WTC11 (cell line): ENCODE results near the gene IL20RA. TPM values are rescaled to one million over a fixed set of nuclear protein-coding genes. Genes with fewer than 3 reads are reported as not detected.
A peak's percentile ranks its signal among the peaks of the same experiment; 100 is the strongest.
"Not testable (repeated sequence)": the region's sequence is repeated elsewhere in the genome, so short reads cannot be mapped to it uniquely, and the experiment has no call there.

ENCODE experiments used
- ATAC-seq: fragments of 200-7000 bp; cut with Tn5 transposase; 2 replicates; pipeline ENCODE4 v1.10.0; 2021; ENCODE audit warnings: mild to moderate bottlenecking, moderate library complexity
- CTCF ChIA-PET: fragments of 300-600 bp; sonication (Branson Sonifier 250); formaldehyde crosslinking; loops from one replicate; lab custom pipeline; 2021; ENCODE audit warnings: antibody characterized with exemption; lab: Charles Lee
- POLR2A ChIA-PET: fragments of 350-600 bp; sonication (Branson Sonifier 250); formaldehyde crosslinking; loops from one replicate; lab custom pipeline; 2021; ENCODE audit warnings: antibody characterized with exemption; lab: Charles Lee
- DNase-seq: peaks from one replicate; pipeline ENCODE4 v3.0.0; 2021; ENCODE audit warnings: low spot score
- H3K27ac Mint-ChIP-seq: 2 replicates; pipeline ENCODE4 v1.8.0; 2021; ENCODE audit warnings: mixed read lengths
- H3K27me3 Mint-ChIP-seq: 2 replicates; pipeline ENCODE4 v1.8.0; 2021; ENCODE audit warnings: low read depth, mild to moderate bottlenecking, moderate library complexity, mixed read lengths
- H3K36me3 Mint-ChIP-seq: 2 replicates; pipeline ENCODE4 v1.8.0; 2021; ENCODE audit warnings: mixed read lengths
- H3K4me1 Mint-ChIP-seq: 2 replicates; pipeline ENCODE4 v1.8.0; 2022; ENCODE audit warnings: mixed read lengths
- H3K4me3 Mint-ChIP-seq: 2 replicates; pipeline ENCODE4 v1.8.0; 2021; ENCODE audit warnings: mild to moderate bottlenecking, moderate library complexity, mixed read lengths
- H3K9me3 Mint-ChIP-seq: 2 replicates; pipeline ENCODE4 v1.8.0; 2021; ENCODE audit warnings: mixed read lengths
- ATF1 ChIP-seq: sonication (generic); formaldehyde crosslinking; IDR thresholded peaks from 2 replicates; pipeline ENCODE4 v1.8.1; 2023; ENCODE audit warnings: mild to moderate bottlenecking, moderate library complexity, missing genetic modification reagents
- CREM ChIP-seq: sonication (generic); formaldehyde crosslinking; IDR thresholded peaks from 2 replicates; pipeline ENCODE4 v1.8.1; 2022; ENCODE audit warnings: mild to moderate bottlenecking, missing genetic modification reagents, moderate library complexity
- E2F5 ChIP-seq: sonication (generic); formaldehyde crosslinking; IDR thresholded peaks from 2 replicates; pipeline ENCODE4 v1.8.1; 2022; ENCODE audit warnings: mild to moderate bottlenecking, moderate library complexity, missing genetic modification reagents
- FOXK1 ChIP-seq: sonication (generic); formaldehyde crosslinking; IDR thresholded peaks from 2 replicates; pipeline ENCODE4 v1.8.0; 2022; ENCODE audit warnings: mild to moderate bottlenecking, moderate library complexity, missing genetic modification reagents
- GTF2I ChIP-seq: fragments of 250-450 bp; sonication (Bioruptor Pico); conservative IDR thresholded peaks from 2 replicates; pipeline ENCODE4 v1.4.0; 2021; ENCODE audit warnings: mild to moderate bottlenecking
- MLX ChIP-seq: sonication (generic); formaldehyde crosslinking; IDR thresholded peaks from 2 replicates; pipeline ENCODE4 v1.8.1; 2023; ENCODE audit warnings: mild to moderate bottlenecking, missing genetic modification reagents, moderate library complexity
- NR2C2 ChIP-seq: sonication (generic); formaldehyde crosslinking; IDR thresholded peaks from 2 replicates; pipeline ENCODE4 v1.8.0; 2022; ENCODE audit warnings: mild to moderate bottlenecking, missing genetic modification reagents
- RELA ChIP-seq: sonication (generic); formaldehyde crosslinking; IDR thresholded peaks from 2 replicates; pipeline ENCODE4 v1.8.1; 2022; ENCODE audit warnings: missing genetic modification reagents, mild to moderate bottlenecking, borderline replicate concordance
- RORB ChIP-seq: fragments of 250-450 bp; sonication (Bioruptor Pico); IDR thresholded peaks from 2 replicates; pipeline ENCODE4 v1.9.0; 2021; ENCODE audit warnings: mild to moderate bottlenecking
- USF1 ChIP-seq: sonication (generic); formaldehyde crosslinking; IDR thresholded peaks from 2 replicates; pipeline ENCODE4 v1.8.0; 2022; ENCODE audit warnings: mild to moderate bottlenecking, missing genetic modification reagents
- ZBTB43 ChIP-seq: sonication (generic); formaldehyde crosslinking; IDR thresholded peaks from 2 replicates; pipeline ENCODE4 v1.8.1; 2023; ENCODE audit warnings: mild to moderate bottlenecking, missing genetic modification reagents
- total RNA-seq: library from RNA; stranded (reverse); gene quantifications from 3 replicates; pipeline ENCODE4 v1.2.3, GENCODE V29; 2021

IL20RA gene
- total RNA-seq, 1 experiment from 2014 or later = 1.3 TPM

- TF ChIP-seq MLX (CRISPR knock-in tag) (no peak), RELA (CRISPR knock-in tag) (no peak), E2F5 (no peak), FOXK1 (CRISPR knock-in tag) (no peak)
- Mint-ChIP-seq H3K4me1 (peaks cover 47% of the 10 kb centered on the region), H3K9me3 (peaks cover 3% of the 10 kb centered on the region; the same call in 1 of the 2 replicates), H3K4me3 (no peak overlapping the region), H3K36me3 (no peaks in the 10 kb centered on the region; the same call in 1 of the 2 replicates), H3K27ac (no peak overlapping the region), H3K27me3 (no peaks in the 10 kb centered on the region)
- CTCF ChIA-PET = no interaction called here
- POLR2A ChIA-PET = no interaction called here
- no peak for DNase-seq
- no peak for ATAC-seq
Observed at GRCh38 chr6:136964398-136964797, 80.4 kb downstream of the IL20RA start.

- Mint-ChIP-seq H3K36me3 (no peaks in the 10 kb centered on the region; the same call in 1 of the 2 replicates), H3K4me3 (no peak overlapping the region), H3K27me3 (no peaks in the 10 kb centered on the region), H3K27ac (no peak overlapping the region; the same call in 1 of the 2 replicates), H3K4me1 (peaks cover 58% of the 10 kb centered on the region), H3K9me3 (no peaks in the 10 kb centered on the region)
- no peak for TF ChIP-seq RORB (CRISPR knock-in tag)
- DNase-seq = no peak
- ChIA-PET CTCF (interaction anchor here (1.4 kb wide), 1 partner anchor 50 kb away, joined by 5 read pairs; no protein-coding TSS in a partner anchor), POLR2A (interaction anchor here (0.6 kb wide), 1 partner anchor 16 kb away, joined by 3 read pairs; no protein-coding TSS in a partner anchor)
- ATAC-seq = no peak
Observed at GRCh38 chr6:136963259-136963658, 81.5 kb downstream of the IL20RA start.

- no peak for DNase-seq
- TF ChIP-seq ATF1 (CRISPR knock-in tag) = no peak
- Mint-ChIP-seq H3K27me3 (no peaks in the 10 kb centered on the region), H3K36me3 (no peaks in the 10 kb centered on the region), H3K27ac (no peak overlapping the region), H3K4me3 (no peak overlapping the region), H3K4me1 (peaks cover 62% of the 10 kb centered on the region), H3K9me3 (no peaks in the 10 kb centered on the region)
- ChIA-PET POLR2A (no interaction called here), CTCF (interaction anchor here (0.6 to 1.4 kb wide), 2 partner anchors 24 to 51 kb away, joined by 3 to 5 read pairs; no protein-coding TSS in a partner anchor)
- ATAC-seq = peak; percentile 25
Observed at GRCh38 chr6:136962661-136963060, 82.1 kb downstream of the IL20RA start.

GRCh38 chr6:136961848-136962247 lies 82.9 kb downstream of the IL20RA start:
- Mint-ChIP-seq H3K27me3 (no peaks in the 10 kb centered on the region), H3K36me3 (no peaks in the 10 kb centered on the region), H3K4me1 (peaks cover 67% of the 10 kb centered on the region), H3K4me3 (no peak overlapping the region), H3K27ac (peak overlapping the region; percentile 21; the same call in 1 of the 2 replicates), H3K9me3 (no peaks in the 10 kb centered on the region)
- POLR2A ChIA-PET = no interaction called here
- TF ChIP-seq NR2C2 (CRISPR knock-in tag) (no peak), GTF2I (CRISPR knock-in tag) (no peak), ZBTB43 (CRISPR knock-in tag) (no peak)
- CTCF ChIA-PET = interaction anchor here (1.4 kb wide), 1 partner anchor 52 kb away, joined by 5 read pairs; no protein-coding TSS in a partner anchor
- ATAC-seq = no peak
- DNase-seq = no peak

- Mint-ChIP-seq H3K4me1 (peaks cover 75% of the 10 kb centered on the region), H3K9me3 (no peaks in the 10 kb centered on the region), H3K27me3 (no peaks in the 10 kb centered on the region), H3K27ac (no peak overlapping the region), H3K36me3 (no peaks in the 10 kb centered on the region), H3K4me3 (no peak overlapping the region)
- DNase-seq (no peak), ATAC-seq (no peak)
- ChIA-PET CTCF (interaction anchor here (1.0 to 1.7 kb wide), 5 partner anchors 7 to 134 kb away, joined by 3 to 11 read pairs (median 3); no protein-coding TSS in a partner anchor), POLR2A (interaction anchor here (0.8 kb wide), 1 partner anchor 671 kb away, joined by 3 read pairs; the partner anchor contains the start of gene BCLAF1)
- TF ChIP-seq CREM (CRISPR knock-in tag) (no peak), USF1 (no peak)
Observed at GRCh38 chr6:136960781-136961180, 84.0 kb downstream of the IL20RA start.

GRCh38 chr6:136959935-136960334 lies 84.8 kb downstream of the IL20RA start:
- not testable (repeated sequence) for DNase-seq, H3K36me3 Mint-ChIP-seq, H3K27me3 Mint-ChIP-seq, H3K9me3 Mint-ChIP-seq, ATAC-seq, H3K4me3 Mint-ChIP-seq
- Mint-ChIP-seq H3K4me1 (peaks cover 79% of the 10 kb centered on the region), H3K27ac (peak overlapping the region; percentile 91)
- CTCF ChIA-PET = interaction anchor here (1.0 to 3.5 kb wide), 10 partner anchors 8 to 167 kb away, joined by 3 to 16 read pairs (median 5); partner anchors contain the start of genes MAP3K5 and SLC35D3
- POLR2A ChIA-PET = interaction anchor here (0.8 kb wide), 1 partner anchor 670 kb away, joined by 3 read pairs; the partner anchor contains the start of gene BCLAF1
